CD4-positive, alpha-beta T cell (primary cell): ENCODE data around the gene ZNG1A. TPM values are rescaled to one million over a fixed set of nuclear protein-coding genes. Genes with fewer than 3 reads are reported as not detected.

Experiments used
- ATAC-seq: fragments of 200-7000 bp; cut with Tn5 transposase; one replicate; pipeline ENCODE4 v1.10.0; 2022; ENCODE audit warnings: mild to moderate bottlenecking; ENCODE audit not compliant: poor library complexity
- CTCF ChIA-PET: fragments of 350-600 bp; sonication (Branson Sonifier 250); formaldehyde crosslinking; loops from one replicate; lab custom pipeline; 2021; ENCODE audit warnings: antibody characterized with exemption, inconsistent platforms; lab: Charles Lee
- POLR2A ChIA-PET: fragments of 350-600 bp; sonication (Branson Sonifier 250); formaldehyde crosslinking; loops from one replicate; lab custom pipeline; 2021; ENCODE audit warnings: antibody characterized with exemption, inconsistent platforms; lab: Charles Lee
- DNase-seq, 14 experiments: peaks; one replicate each; pipeline ENCODE4 v3.0.0-alpha.2; 2013 to 2020; ENCODE audit warnings: mixed read lengths in 2 of 14
- H3K27ac ChIP-seq, 2 donors: one replicate each; pipeline versions ENCODE4 v1.5.1 to v1.7.0; 2013; ENCODE audit warnings: low read length in 2 of 2, low read depth in 1 of 2, mild to moderate bottlenecking in 1 of 2
- H3K27me3 ChIP-seq, 2 experiments: 1 replicate in 1 of 2; 2 replicates in 1 of 2; pipeline versions ENCODE4 v1.6.1 to v1.7.0; 2013; ENCODE audit warnings: low read length in 2 of 2, control low read depth in 1 of 2, mild to moderate bottlenecking in 1 of 2, moderate library complexity in 1 of 2; ENCODE audit not compliant: insufficient read depth in 2 of 2, control insufficient read depth in 1 of 2
- H3K36me3 ChIP-seq: one replicate; pipeline ENCODE4 v1.6.1; 2013; ENCODE audit warnings: low read length, control low read depth; ENCODE audit not compliant: insufficient read depth
- H3K4me1 ChIP-seq: one replicate; pipeline ENCODE4 v1.6.1; 2013; ENCODE audit warnings: low read length, control low read depth; ENCODE audit not compliant: insufficient read depth
- H3K4me3 ChIP-seq: one replicate; pipeline ENCODE4 v1.5.1; 2013; ENCODE audit warnings: mild to moderate bottlenecking, low read length, moderate library complexity
- H3K9me3 ChIP-seq, 2 experiments: 1 replicate in 1 of 2; 2 replicates in 1 of 2; pipeline versions ENCODE4 v1.6.1 to v1.7.0; 2013; ENCODE audit warnings: low read length in 2 of 2, mild to moderate bottlenecking in 2 of 2, control low read depth in 1 of 2, moderate library complexity in 1 of 2; ENCODE audit not compliant: control insufficient read depth in 1 of 2, insufficient read depth in 1 of 2
- H3K27ac Mint-ChIP-seq: one replicate; pipeline ENCODE4 v1.8.0; 2020; ENCODE audit warnings: mixed read lengths
- H3K27me3 Mint-ChIP-seq: one replicate; pipeline ENCODE4 v1.8.0; 2021; ENCODE audit warnings: mixed read lengths
- H3K36me3 Mint-ChIP-seq: one replicate; pipeline ENCODE4 v1.8.0; 2021; ENCODE audit warnings: low read depth, mixed read lengths
- H3K4me1 Mint-ChIP-seq: one replicate; pipeline ENCODE4 v1.8.0; 2021; ENCODE audit warnings: low read depth, mixed read lengths
- H3K4me3 Mint-ChIP-seq: one replicate; pipeline ENCODE4 v1.8.0; 2020; ENCODE audit warnings: mild to moderate bottlenecking, mixed read lengths
- H3K9me3 Mint-ChIP-seq: one replicate; pipeline ENCODE4 v1.8.0; 2020; ENCODE audit warnings: mixed read lengths
- CTCF ChIP-seq: fragments of 200-600 bp; IDR thresholded peaks from one replicate; pipeline ENCODE4 v1.8.0; 2022; ENCODE audit warnings: antibody characterized with exemption, mild to moderate bottlenecking
- intact Hi-C, 2 experiments: fragments of 100-400 bp; cut with DNase I in 1 of 2; cut with micrococcal nuclease in 1 of 2; formaldehyde crosslinking; loops; one replicate each; pipeline versions ENCODE4 v1.15.1 to v1.9.0; 2023 to 2025; cut with DNase I, micrococcal nuclease
- total RNA-seq, 174 experiments: library from RNA in 2 of 174; stranded (reverse) in 2 of 174; gene quantifications; one replicate each; pipeline ENCODE4 v1.2.3 and lab custom pipeline; 2021 to 2026

Gene ZNG1A
- total RNA-seq, 2 experiments from 2014 or later: 21.9 to 22.4 TPM

- DNase-seq: no peak
- H3K4me3 ChIP-seq: no peak overlapping the region
- peaks cover 6% of the 10 kb centered on the region for H3K27me3 Mint-ChIP-seq
- no peak overlapping the region for H3K4me3 Mint-ChIP-seq
- no peaks in the 10 kb centered on the region for H3K9me3 ChIP-seq
- no peaks in the 10 kb centered on the region for H3K9me3 Mint-ChIP-seq
- no peaks in the 10 kb centered on the region for H3K36me3 ChIP-seq
- ATAC-seq: no peak
- intact Hi-C loops: loop anchor here in 1 of 2 experiments (5.0 kb wide), 1 partner anchor 38 kb away; no protein-coding TSS in a partner anchor
- H3K4me1 Mint-ChIP-seq: peaks cover 8% of the 10 kb centered on the region
- TF ChIP-seq CTCF: no peak
- no peak overlapping the region for H3K27ac Mint-ChIP-seq
- H3K36me3 Mint-ChIP-seq: no peaks in the 10 kb centered on the region
- ChIA-PET CTCF (interaction anchor here (0.9 kb wide), 1 partner anchor 9 kb away, joined by 3 read pairs; the partner anchor contains the start of gene DOCK8), POLR2A (interaction anchor here (1.0 kb wide), 1 partner anchor 10 kb away, joined by 3 read pairs; the partner anchor contains the start of gene DOCK8)
- H3K4me1 ChIP-seq: peaks cover 7% of the 10 kb centered on the region
- H3K27me3 ChIP-seq: no peaks in the 10 kb centered on the region
- no peak overlapping the region for H3K27ac ChIP-seq
Observed at GRCh38 chr9:224026-224425, 45.2 kb upstream of the ZNG1A start.

GRCh38 chr9:223152-223551, 44.3 kb upstream of the ZNG1A start:
- peaks cover 8% of the 10 kb centered on the region for H3K4me1 Mint-ChIP-seq
- no peak overlapping the region for H3K4me3 Mint-ChIP-seq
- intact Hi-C loops: loop anchor here in 1 of 2 experiments (5.0 kb wide), 1 partner anchor 39 kb away; no protein-coding TSS in a partner anchor
- CTCF ChIA-PET: interaction anchor here (0.9 kb wide), 1 partner anchor 9 kb away, joined by 3 read pairs; the partner anchor contains the start of gene DOCK8
- no peaks in the 10 kb centered on the region for H3K9me3 Mint-ChIP-seq
- no peak overlapping the region for H3K27ac Mint-ChIP-seq
- no peaks in the 10 kb centered on the region for H3K9me3 ChIP-seq
- peaks cover 6% of the 10 kb centered on the region for H3K27me3 Mint-ChIP-seq
- POLR2A ChIA-PET: no interaction called here
- H3K36me3 Mint-ChIP-seq: no peaks in the 10 kb centered on the region
- no peaks in the 10 kb centered on the region for H3K27me3 ChIP-seq
- ATAC-seq (no peak), DNase-seq (no peak)
- no peaks in the 10 kb centered on the region for H3K36me3 ChIP-seq
- no peak overlapping the region for H3K4me3 ChIP-seq
- H3K27ac ChIP-seq: no peak overlapping the region
- TF ChIP-seq CTCF: no peak
- peaks cover 7% of the 10 kb centered on the region for H3K4me1 ChIP-seq

GRCh38 chr9:221989-222776, 43.3 kb upstream of the ZNG1A start:
- no peak for ATAC-seq
- CTCF ChIA-PET: no interaction called here
- POLR2A ChIA-PET: no interaction called here
- peak overlapping the region in 1 of 2 donors; percentile 23 for H3K27ac ChIP-seq
- Mint-ChIP-seq H3K4me3 (no peak overlapping the region), H3K9me3 (no peaks in the 10 kb centered on the region), H3K27ac (peak overlapping the region; percentile 2), H3K36me3 (no peaks in the 10 kb centered on the region), H3K27me3 (peaks cover 6% of the 10 kb centered on the region), H3K4me1 (peaks cover 8% of the 10 kb centered on the region)
- no peaks in the 10 kb centered on the region for H3K36me3 ChIP-seq
- intact Hi-C loops: loop anchor here in 1 of 2 experiments (5.0 kb wide), 1 partner anchor 40 kb away; no protein-coding TSS in a partner anchor
- H3K4me1 ChIP-seq: peaks cover 7% of the 10 kb centered on the region
- no peak overlapping the region for H3K4me3 ChIP-seq
- no peaks in the 10 kb centered on the region for H3K9me3 ChIP-seq
- H3K27me3 ChIP-seq: no peaks in the 10 kb centered on the region
- no peak for TF ChIP-seq CTCF
- DNase-seq: peak in 1 of 14 experiments; percentile 32
